GM23338 (cell line): ENCODE data around the gene MLLT1. TPM values are rescaled to one million over a fixed set of nuclear protein-coding genes. Genes with fewer than 3 reads are reported as not detected.

ENCODE experiments used
- ATAC-seq: fragments of 200-7000 bp; cut with Tn5 transposase; 3 replicates; pipeline ENCODE4 v1.9.1; 2020
- DNase-seq: peaks from one replicate; pipeline ENCODE4 v3.0.0-alpha.2; 2015; ENCODE audit warnings: low spot score
- H2AFZ ChIP-seq: fragments of 200-600 bp; sonication (generic); 2 replicates; pipeline ENCODE4 v1.8.0; 2016; ENCODE audit warnings: antibody characterized with exemption, mild to moderate bottlenecking, moderate library complexity
- H3F3A ChIP-seq: fragments of 200-600 bp; sonication (generic); replicated peaks from 2 replicates; pipeline ENCODE4 v1.8.0; 2017; ENCODE audit warnings: antibody characterized with exemption, mixed run types, low read depth
- H3K27ac ChIP-seq: fragments of 200-600 bp; sonication (generic); 2 replicates; pipeline ENCODE4 v1.6.1; 2016; ENCODE audit warnings: low read depth
- H3K27me3 ChIP-seq: fragments of 200-600 bp; sonication (generic); 2 replicates; pipeline ENCODE4 v1.8.0; 2016; ENCODE audit warnings: mild to moderate bottlenecking, mixed run types, moderate library complexity; ENCODE audit not compliant: insufficient read depth
- H3K36me3 ChIP-seq: fragments of 200-600 bp; sonication (generic); 2 replicates; pipeline ENCODE4 v1.8.0; 2016; ENCODE audit warnings: mild to moderate bottlenecking; ENCODE audit not compliant: insufficient read depth
- H3K4me1 ChIP-seq: fragments of 200-600 bp; sonication (generic); 2 replicates; pipeline ENCODE4 v1.8.0; 2016; ENCODE audit warnings: mild to moderate bottlenecking, moderate library complexity; ENCODE audit not compliant: insufficient read depth
- H3K4me2 ChIP-seq: fragments of 200-600 bp; sonication (generic); 2 replicates; pipeline ENCODE4 v1.7.1; 2017; ENCODE audit warnings: mixed run types
- H3K4me3 ChIP-seq: fragments of 200-600 bp; sonication (generic); 2 replicates; pipeline ENCODE4 v1.6.1; 2016; ENCODE audit warnings: mixed run types
- H3K79me2 ChIP-seq: fragments of 200-600 bp; sonication (generic); replicated peaks from 2 replicates; pipeline ENCODE4 v1.8.0; 2017; ENCODE audit warnings: mild to moderate bottlenecking; ENCODE audit not compliant: insufficient read depth
- H3K9me2 ChIP-seq: fragments of 200-600 bp; sonication (generic); 2 replicates; pipeline ENCODE4 v1.8.0; 2017; ENCODE audit not compliant: insufficient read depth
- H4K20me1 ChIP-seq: fragments of 200-600 bp; sonication (generic); replicated peaks from 2 replicates; pipeline ENCODE4 v1.8.0; 2017; ENCODE audit warnings: mild to moderate bottlenecking; ENCODE audit not compliant: insufficient read depth
- H3K27ac Mint-ChIP-seq: 2 replicates; pipeline ENCODE4 v1.8.0; 2020; ENCODE audit warnings: inconsistent platforms, mild to moderate bottlenecking, moderate library complexity, mixed read lengths
- H3K27me3 Mint-ChIP-seq: 3 replicates; pipeline ENCODE4 v1.8.0; 2022; ENCODE audit warnings: low read depth, mild to moderate bottlenecking, moderate library complexity, mixed read lengths, inconsistent platforms; ENCODE audit not compliant: insufficient read depth, poor library complexity
- H3K36me3 Mint-ChIP-seq: 3 replicates; pipeline ENCODE4 v1.8.0; 2021; ENCODE audit warnings: low read depth, mild to moderate bottlenecking, inconsistent platforms, moderate library complexity, mixed read lengths
- H3K4me1 Mint-ChIP-seq: 3 replicates; pipeline ENCODE4 v1.8.0; 2020; ENCODE audit warnings: mild to moderate bottlenecking, inconsistent platforms, mixed read lengths
- H3K4me3 Mint-ChIP-seq: 3 replicates; pipeline ENCODE4 v1.8.0; 2021; ENCODE audit warnings: moderate library complexity, mild to moderate bottlenecking, inconsistent platforms, mixed read lengths
- H3K9me3 Mint-ChIP-seq: 3 replicates; pipeline ENCODE4 v1.8.0; 2020; ENCODE audit warnings: moderate library complexity, mild to moderate bottlenecking, inconsistent platforms, mixed read lengths
- CREB1 ChIP-seq: fragments of 250-450 bp; sonication (Bioruptor Pico); IDR thresholded peaks from 2 replicates; pipeline ENCODE4 v1.5.0; 2020; ENCODE audit warnings: low read depth, mild to moderate bottlenecking, moderate library complexity
- EZH2 ChIP-seq: fragments of 200-600 bp; sonication (generic); IDR thresholded peaks from one replicate; pipeline ENCODE4 v1.8.0; 2017; ENCODE audit warnings: antibody characterized with exemption, mild to moderate bottlenecking, low read depth; ENCODE audit not compliant: unreplicated experiment
- EZH2phosphoT487 ChIP-seq: fragments of 200-600 bp; sonication (generic); IDR thresholded peaks from one replicate; pipeline ENCODE4 v1.8.1; 2018; ENCODE audit warnings: antibody characterized with exemption; ENCODE audit not compliant: unreplicated experiment
- JUNB ChIP-seq: IDR thresholded peaks from one replicate; pipeline ENCODE4 v1.6.1; 2016; ENCODE audit warnings: antibody characterized with exemption; ENCODE audit not compliant: unreplicated experiment
- NANOG ChIP-seq: IDR thresholded peaks from 2 replicates; pipeline ENCODE4 v1.6.1; 2016; ENCODE audit warnings: antibody characterized with exemption, borderline replicate concordance
- POLR2AphosphoS5 ChIP-seq: IDR thresholded peaks from 2 replicates; pipeline ENCODE4 v1.6.1; 2016; ENCODE audit warnings: antibody characterized with exemption, low read depth
- STAT1 ChIP-seq: IDR thresholded peaks from one replicate; pipeline ENCODE4 v1.6.1; 2016; ENCODE audit warnings: antibody characterized with exemption; ENCODE audit not compliant: unreplicated experiment
- ZNF114 ChIP-seq: fragments of 250-450 bp; sonication (Bioruptor Pico); IDR thresholded peaks from 2 replicates; pipeline ENCODE4 v1.5.0; 2020; ENCODE audit warnings: mild to moderate bottlenecking, moderate library complexity
- ZNF331 ChIP-seq: fragments of 250-450 bp; sonication (Bioruptor Pico); IDR thresholded peaks from 2 replicates; pipeline ENCODE4 v1.5.0; 2020; ENCODE audit warnings: low read depth, mild to moderate bottlenecking, moderate library complexity
- polyA plus RNA-seq: library from polyadenylated mRNA; unstranded; fragments of >200 nt; fragmentation: Nextera tagmentation; extraction: Ambion mirVana; gene quantifications from 2 replicates; pipeline ENCODE4 v1.2.1, GENCODE V29; 2016
- total RNA-seq: library from RNA; depleted of rRNA; stranded (reverse); fragments of >200 nt; shearing (Covaris generic); gene quantifications from 2 replicates; pipeline ENCODE4 v1.2.3, GENCODE V29; 2014
- TF ChIP-seq, protein P1 (sequence below): IDR thresholded peaks from 2 replicates; pipeline ENCODE4 v1.6.1; 2016; ENCODE audit warnings: antibody characterized with exemption
- TF ChIP-seq, protein P2 (sequence below), 2 experiments: fragments of 200-600 bp in 1 of 2; sonication (generic) in 1 of 2; conservative IDR thresholded peaks; 2 replicates each; pipeline versions ENCODE4 v1.5.1 to v1.6.1; 2016 to 2017; ENCODE audit warnings: antibody characterized with exemption in 2 of 2, low read depth in 2 of 2, mild to moderate bottlenecking in 2 of 2, moderate library complexity in 1 of 2

MLLT1 gene
- total and polyA plus RNA-seq, 2 experiments from 2014 or later, result 17.8 to 23.4 TPM

DNA sequence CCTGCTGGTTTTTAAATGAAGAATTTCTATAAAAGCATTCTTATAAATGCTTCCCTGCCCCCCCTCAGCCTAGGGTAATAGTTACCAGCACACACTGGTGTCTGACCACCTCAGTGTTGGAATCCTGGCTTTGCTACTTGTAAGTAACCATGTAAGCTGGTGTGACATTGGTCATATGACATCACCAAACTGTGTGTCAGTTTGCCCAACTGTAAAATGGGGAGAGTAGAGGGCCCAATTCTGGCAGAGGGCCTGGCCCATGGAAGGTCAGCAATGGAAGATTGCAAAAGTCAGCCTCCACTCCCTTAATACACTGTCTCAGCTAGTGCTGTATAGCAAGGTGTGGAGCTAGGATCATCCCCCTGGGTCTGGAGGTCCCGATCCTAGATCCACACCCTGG, 112.7 kb downstream of the MLLT1 start:
- H3K4me3 Mint-ChIP-seq, result no peak overlapping the region

DNA sequence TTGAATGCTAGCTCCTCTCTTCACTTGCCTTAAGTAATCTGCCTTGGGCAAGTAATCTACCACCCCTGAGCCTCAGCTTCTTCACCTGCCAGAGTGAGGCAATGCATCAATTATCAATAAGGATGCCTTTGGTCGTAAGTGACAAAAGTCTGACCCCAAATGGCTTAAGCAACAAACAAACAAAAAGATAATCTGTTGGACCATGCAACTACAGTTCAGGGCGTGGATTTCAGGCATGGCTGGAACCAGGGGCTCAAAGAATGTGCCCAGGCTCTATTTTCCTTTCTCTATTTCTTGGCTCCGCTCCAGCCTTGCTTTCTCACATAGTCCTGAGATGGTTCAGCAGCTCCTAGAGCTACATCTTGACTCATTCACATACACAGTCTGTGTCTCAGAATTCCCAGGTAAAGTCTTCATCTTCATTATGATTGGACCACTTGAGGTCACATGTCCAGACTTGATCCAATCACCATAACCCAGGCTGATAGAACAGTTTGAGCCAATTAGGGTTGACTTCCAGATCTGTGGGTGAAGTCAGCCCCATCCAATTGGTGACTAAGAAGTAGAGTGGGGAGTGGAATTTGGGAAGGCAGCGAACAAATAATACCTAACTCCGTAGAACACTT, 114.8 kb downstream of the MLLT1 start:
- Histone ChIP-seq H3K4me1 (no peaks in the 10 kb centered on the region), H3K4me3 (no peak overlapping the region), H3K27ac (no peak overlapping the region), H3K79me2 (no peaks in the 10 kb centered on the region), H3K9me2 (no peaks in the 10 kb centered on the region), H2AFZ (no peak overlapping the region), H4K20me1 (no peaks in the 10 kb centered on the region), H3K27me3 (no peaks in the 10 kb centered on the region), H3K4me2 (no peak overlapping the region), H3F3A (no peaks in the 10 kb centered on the region), H3K36me3 (no peaks in the 10 kb centered on the region)
- no peak for DNase-seq
- H3K27me3 Mint-ChIP-seq, result peaks cover 1% of the 10 kb centered on the region
- peaks cover 6% of the 10 kb centered on the region; the same call in 2 of the 3 replicates for H3K36me3 Mint-ChIP-seq
- H3K27ac Mint-ChIP-seq, result no peak overlapping the region
- peaks cover 67% of the 10 kb centered on the region for H3K9me3 Mint-ChIP-seq
- no peak overlapping the region for H3K4me3 Mint-ChIP-seq
- no peak for ATAC-seq
- H3K4me1 Mint-ChIP-seq, result no peaks in the 10 kb centered on the region
- TF ChIP-seq ZNF114 (CRISPR knock-in tag) (no peak), CREB1 (no peak), EZH2 (no peak), ZNF331 (no peak), NANOG (no peak), JUNB (no peak), STAT1 (no peak), EZH2phosphoT487 (no peak), POLR2AphosphoS5 (no peak)
- TF ChIP-seq, protein P1, sequence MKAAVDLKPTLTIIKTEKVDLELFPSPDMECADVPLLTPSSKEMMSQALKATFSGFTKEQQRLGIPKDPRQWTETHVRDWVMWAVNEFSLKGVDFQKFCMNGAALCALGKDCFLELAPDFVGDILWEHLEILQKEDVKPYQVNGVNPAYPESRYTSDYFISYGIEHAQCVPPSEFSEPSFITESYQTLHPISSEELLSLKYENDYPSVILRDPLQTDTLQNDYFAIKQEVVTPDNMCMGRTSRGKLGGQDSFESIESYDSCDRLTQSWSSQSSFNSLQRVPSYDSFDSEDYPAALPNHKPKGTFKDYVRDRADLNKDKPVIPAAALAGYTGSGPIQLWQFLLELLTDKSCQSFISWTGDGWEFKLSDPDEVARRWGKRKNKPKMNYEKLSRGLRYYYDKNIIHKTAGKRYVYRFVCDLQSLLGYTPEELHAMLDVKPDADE, result no peak
- TF ChIP-seq, protein P2, sequence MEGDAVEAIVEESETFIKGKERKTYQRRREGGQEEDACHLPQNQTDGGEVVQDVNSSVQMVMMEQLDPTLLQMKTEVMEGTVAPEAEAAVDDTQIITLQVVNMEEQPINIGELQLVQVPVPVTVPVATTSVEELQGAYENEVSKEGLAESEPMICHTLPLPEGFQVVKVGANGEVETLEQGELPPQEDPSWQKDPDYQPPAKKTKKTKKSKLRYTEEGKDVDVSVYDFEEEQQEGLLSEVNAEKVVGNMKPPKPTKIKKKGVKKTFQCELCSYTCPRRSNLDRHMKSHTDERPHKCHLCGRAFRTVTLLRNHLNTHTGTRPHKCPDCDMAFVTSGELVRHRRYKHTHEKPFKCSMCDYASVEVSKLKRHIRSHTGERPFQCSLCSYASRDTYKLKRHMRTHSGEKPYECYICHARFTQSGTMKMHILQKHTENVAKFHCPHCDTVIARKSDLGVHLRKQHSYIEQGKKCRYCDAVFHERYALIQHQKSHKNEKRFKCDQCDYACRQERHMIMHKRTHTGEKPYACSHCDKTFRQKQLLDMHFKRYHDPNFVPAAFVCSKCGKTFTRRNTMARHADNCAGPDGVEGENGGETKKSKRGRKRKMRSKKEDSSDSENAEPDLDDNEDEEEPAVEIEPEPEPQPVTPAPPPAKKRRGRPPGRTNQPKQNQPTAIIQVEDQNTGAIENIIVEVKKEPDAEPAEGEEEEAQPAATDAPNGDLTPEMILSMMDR (conservative IDR thresholded peaks at IDR 0.05; ENCODE audit: low read depth in 2 of 2), result no peak

More for the DNA sequence above, 112.7 kb downstream of the MLLT1 start:
- H3K9me2 ChIP-seq, result no peaks in the 10 kb centered on the region
- no peaks in the 10 kb centered on the region for H3F3A ChIP-seq
- no peak overlapping the region for H3K4me3 ChIP-seq
- H3K4me2 ChIP-seq, result no peak overlapping the region
- TF ChIP-seq CREB1 (no peak), EZH2phosphoT487 (no peak)
- TF ChIP-seq, protein P2 (conservative IDR thresholded peaks at IDR 0.05; ENCODE audit: low read depth in 2 of 2), result no peak
- H4K20me1 ChIP-seq, result no peaks in the 10 kb centered on the region
- no peak overlapping the region for H3K27ac ChIP-seq
- H3K79me2 ChIP-seq, result no peaks in the 10 kb centered on the region
- peaks cover 68% of the 10 kb centered on the region for H3K9me3 Mint-ChIP-seq
- H3K27me3 ChIP-seq, result no peaks in the 10 kb centered on the region
- peaks cover 1% of the 10 kb centered on the region; the same call in 1 of the 3 replicates for H3K36me3 Mint-ChIP-seq
- H2AFZ ChIP-seq, result no peak overlapping the region
- no peak overlapping the region for H3K27ac Mint-ChIP-seq
- no peak for ATAC-seq
- H3K27me3 Mint-ChIP-seq, result no peaks in the 10 kb centered on the region
- H3K4me1 ChIP-seq, result no peaks in the 10 kb centered on the region
- no peaks in the 10 kb centered on the region for H3K36me3 ChIP-seq
- H3K4me1 Mint-ChIP-seq, result no peaks in the 10 kb centered on the region
- no peak for DNase-seq
